ENCODE results near the gene ZNF672. TPM values are rescaled to one million over a fixed set of nuclear protein-coding genes. Genes with fewer than 3 reads are reported as not detected.
"Not testable (repeated sequence)": the region's sequence is repeated elsewhere in the genome, so short reads cannot be mapped to it uniquely, and the experiment has no call there.

The ZNF672 gene
- total and polyA plus RNA-seq, 2 experiments from 2014 or later: 10.3 to 39.7 TPM

GRCh38 chr1:248873993-248874533, 36.0 kb downstream of the ZNF672 start (continued):
- TF ChIP-seq, protein P1, sequence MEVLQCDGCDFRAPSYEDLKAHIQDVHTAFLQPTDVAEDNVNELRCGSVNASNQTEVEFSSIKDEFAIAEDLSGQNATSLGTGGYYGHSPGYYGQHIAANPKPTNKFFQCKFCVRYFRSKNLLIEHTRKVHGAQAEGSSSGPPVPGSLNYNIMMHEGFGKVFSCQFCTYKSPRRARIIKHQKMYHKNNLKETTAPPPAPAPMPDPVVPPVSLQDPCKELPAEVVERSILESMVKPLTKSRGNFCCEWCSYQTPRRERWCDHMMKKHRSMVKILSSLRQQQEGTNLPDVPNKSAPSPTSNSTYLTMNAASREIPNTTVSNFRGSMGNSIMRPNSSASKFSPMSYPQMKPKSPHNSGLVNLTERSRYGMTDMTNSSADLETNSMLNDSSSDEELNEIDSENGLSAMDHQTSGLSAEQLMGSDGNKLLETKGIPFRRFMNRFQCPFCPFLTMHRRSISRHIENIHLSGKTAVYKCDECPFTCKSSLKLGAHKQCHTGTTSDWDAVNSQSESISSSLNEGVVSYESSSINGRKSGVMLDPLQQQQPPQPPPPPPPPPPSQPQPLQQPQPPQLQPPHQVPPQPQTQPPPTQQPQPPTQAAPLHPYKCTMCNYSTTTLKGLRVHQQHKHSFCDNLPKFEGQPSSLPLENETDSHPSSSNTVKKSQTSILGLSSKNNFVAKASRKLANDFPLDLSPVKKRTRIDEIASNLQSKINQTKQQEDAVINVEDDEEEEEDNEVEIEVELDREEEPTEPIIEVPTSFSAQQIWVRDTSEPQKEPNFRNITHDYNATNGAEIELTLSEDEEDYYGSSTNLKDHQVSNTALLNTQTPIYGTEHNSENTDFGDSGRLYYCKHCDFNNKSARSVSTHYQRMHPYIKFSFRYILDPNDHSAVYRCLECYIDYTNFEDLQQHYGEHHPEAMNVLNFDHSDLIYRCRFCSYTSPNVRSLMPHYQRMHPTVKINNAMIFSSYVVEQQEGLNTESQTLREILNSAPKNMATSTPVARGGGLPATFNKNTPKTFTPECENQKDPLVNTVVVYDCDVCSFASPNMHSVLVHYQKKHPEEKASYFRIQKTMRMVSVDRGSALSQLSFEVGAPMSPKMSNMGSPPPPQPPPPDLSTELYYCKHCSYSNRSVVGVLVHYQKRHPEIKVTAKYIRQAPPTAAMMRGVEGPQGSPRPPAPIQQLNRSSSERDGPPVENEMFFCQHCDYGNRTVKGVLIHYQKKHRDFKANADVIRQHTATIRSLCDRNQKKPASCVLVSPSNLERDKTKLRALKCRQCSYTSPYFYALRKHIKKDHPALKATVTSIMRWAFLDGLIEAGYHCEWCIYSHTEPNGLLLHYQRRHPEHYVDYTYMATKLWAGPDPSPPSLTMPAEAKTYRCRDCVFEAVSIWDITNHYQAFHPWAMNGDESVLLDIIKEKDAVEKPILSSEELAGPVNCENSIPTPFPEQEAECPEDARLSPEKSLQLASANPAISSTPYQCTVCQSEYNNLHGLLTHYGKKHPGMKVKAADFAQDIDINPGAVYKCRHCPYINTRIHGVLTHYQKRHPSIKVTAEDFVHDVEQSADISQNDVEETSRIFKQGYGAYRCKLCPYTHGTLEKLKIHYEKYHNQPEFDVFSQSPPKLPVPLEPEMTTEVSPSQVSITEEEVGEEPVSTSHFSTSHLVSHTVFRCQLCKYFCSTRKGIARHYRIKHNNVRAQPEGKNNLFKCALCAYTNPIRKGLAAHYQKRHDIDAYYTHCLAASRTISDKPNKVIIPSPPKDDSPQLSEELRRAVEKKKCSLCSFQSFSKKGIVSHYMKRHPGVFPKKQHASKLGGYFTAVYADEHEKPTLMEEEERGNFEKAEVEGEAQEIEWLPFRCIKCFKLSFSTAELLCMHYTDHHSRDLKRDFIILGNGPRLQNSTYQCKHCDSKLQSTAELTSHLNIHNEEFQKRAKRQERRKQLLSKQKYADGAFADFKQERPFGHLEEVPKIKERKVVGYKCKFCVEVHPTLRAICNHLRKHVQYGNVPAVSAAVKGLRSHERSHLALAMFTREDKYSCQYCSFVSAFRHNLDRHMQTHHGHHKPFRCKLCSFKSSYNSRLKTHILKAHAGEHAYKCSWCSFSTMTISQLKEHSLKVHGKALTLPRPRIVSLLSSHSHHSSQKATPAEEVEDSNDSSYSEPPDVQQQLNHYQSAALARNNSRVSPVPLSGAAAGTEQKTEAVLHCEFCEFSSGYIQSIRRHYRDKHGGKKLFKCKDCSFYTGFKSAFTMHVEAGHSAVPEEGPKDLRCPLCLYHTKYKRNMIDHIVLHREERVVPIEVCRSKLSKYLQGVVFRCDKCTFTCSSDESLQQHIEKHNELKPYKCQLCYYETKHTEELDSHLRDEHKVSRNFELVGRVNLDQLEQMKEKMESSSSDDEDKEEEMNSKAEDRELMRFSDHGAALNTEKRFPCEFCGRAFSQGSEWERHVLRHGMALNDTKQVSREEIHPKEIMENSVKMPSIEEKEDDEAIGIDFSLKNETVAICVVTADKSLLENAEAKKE (CRISPR knock-in tag; IDR thresholded peaks at IDR 0.05): no peak

DNA sequence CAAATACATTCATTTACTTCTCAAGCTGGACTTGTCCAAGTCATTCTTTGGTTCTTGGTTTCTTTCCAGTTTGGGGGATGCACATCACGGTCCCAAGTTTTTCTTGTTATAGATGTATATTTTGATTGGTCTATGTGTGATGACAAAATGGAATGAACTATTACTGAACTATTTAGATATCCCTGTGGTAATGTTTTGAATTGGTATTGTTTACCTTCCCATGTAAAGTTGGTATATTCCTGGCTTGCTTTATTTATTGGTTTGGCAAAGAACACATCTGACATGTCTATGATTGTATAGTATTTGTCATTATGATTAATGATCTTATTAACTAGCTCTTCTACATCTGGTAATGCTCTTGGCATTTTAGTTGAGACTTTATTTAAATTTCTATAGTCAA, 43.2 kb downstream of the ZNF672 start:
- Mint-ChIP-seq H3K27ac (no peak overlapping the region), H3K9me3 (no peaks in the 10 kb centered on the region), H3K27me3 (ENCODE audit: insufficient read depth, low read depth, poor library complexity) (peaks cover 3% of the 10 kb centered on the region), H3K4me3 (no peak overlapping the region), H3K4me1 (peaks cover 15% of the 10 kb centered on the region), H3K36me3 (ENCODE audit: low read depth) (no peaks in the 10 kb centered on the region)
- no peak overlapping the region for H3K4me3 ChIP-seq
- no peaks in the 10 kb centered on the region for H3K79me2 ChIP-seq (replicated peaks; ENCODE audit: insufficient read depth)
- ATAC-seq (no peak), DNase-seq (ENCODE audit: low spot score) (no peak)
- H2AFZ ChIP-seq: no peak overlapping the region
- no peaks in the 10 kb centered on the region for H3F3A ChIP-seq (replicated peaks; ENCODE audit: low read depth)
- no peaks in the 10 kb centered on the region for H3K27me3 ChIP-seq (ENCODE audit: insufficient read depth)
- TF ChIP-seq NANOG (IDR thresholded peaks at IDR 0.05; ENCODE audit: borderline replicate concordance) (no peak), JUNB (IDR thresholded peaks at IDR 0.05; ENCODE audit: unreplicated experiment) (no peak), EZH2 (IDR thresholded peaks at IDR 0.05; ENCODE audit: low read depth, unreplicated experiment) (no peak), STAT1 (IDR thresholded peaks at IDR 0.05; ENCODE audit: unreplicated experiment) (no peak)
- TF ChIP-seq, protein P2, sequence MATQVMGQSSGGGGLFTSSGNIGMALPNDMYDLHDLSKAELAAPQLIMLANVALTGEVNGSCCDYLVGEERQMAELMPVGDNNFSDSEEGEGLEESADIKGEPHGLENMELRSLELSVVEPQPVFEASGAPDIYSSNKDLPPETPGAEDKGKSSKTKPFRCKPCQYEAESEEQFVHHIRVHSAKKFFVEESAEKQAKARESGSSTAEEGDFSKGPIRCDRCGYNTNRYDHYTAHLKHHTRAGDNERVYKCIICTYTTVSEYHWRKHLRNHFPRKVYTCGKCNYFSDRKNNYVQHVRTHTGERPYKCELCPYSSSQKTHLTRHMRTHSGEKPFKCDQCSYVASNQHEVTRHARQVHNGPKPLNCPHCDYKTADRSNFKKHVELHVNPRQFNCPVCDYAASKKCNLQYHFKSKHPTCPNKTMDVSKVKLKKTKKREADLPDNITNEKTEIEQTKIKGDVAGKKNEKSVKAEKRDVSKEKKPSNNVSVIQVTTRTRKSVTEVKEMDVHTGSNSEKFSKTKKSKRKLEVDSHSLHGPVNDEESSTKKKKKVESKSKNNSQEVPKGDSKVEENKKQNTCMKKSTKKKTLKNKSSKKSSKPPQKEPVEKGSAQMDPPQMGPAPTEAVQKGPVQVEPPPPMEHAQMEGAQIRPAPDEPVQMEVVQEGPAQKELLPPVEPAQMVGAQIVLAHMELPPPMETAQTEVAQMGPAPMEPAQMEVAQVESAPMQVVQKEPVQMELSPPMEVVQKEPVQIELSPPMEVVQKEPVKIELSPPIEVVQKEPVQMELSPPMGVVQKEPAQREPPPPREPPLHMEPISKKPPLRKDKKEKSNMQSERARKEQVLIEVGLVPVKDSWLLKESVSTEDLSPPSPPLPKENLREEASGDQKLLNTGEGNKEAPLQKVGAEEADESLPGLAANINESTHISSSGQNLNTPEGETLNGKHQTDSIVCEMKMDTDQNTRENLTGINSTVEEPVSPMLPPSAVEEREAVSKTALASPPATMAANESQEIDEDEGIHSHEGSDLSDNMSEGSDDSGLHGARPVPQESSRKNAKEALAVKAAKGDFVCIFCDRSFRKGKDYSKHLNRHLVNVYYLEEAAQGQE (IDR thresholded peaks at IDR 0.05; ENCODE audit: unreplicated experiment): no peak
- H3K27ac ChIP-seq (ENCODE audit: low read depth): no peak overlapping the region
- peaks cover 11% of the 10 kb centered on the region for H3K4me1 ChIP-seq (ENCODE audit: insufficient read depth)
- H4K20me1 ChIP-seq (replicated peaks; ENCODE audit: insufficient read depth): no peaks in the 10 kb centered on the region
- no peak overlapping the region for H3K4me2 ChIP-seq
- no peaks in the 10 kb centered on the region for H3K9me2 ChIP-seq (ENCODE audit: insufficient read depth)
- no peaks in the 10 kb centered on the region for H3K36me3 ChIP-seq (ENCODE audit: insufficient read depth)

DNA sequence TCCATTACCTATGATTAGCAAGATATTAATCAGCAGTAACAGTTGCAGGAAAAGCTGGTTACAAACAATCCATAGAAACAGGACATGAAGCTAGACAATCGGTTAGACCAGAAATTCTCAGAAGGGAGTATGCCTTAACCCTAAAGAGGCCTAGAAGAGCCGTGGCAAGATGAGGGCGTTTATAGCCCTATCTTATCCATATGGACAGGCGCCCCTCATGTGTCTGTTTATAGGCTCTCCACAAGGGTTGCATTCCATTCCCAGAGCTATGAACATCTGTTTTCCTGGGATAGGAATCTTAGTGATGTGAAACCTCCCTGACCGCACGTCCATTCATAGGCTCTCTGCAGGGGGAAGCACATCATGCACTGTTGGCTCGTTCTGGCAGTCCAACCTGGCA, 44.4 kb downstream of the ZNF672 start:
- DNase-seq (ENCODE audit: low spot score); H3K4me3 ChIP-seq; H3K4me2 ChIP-seq; H2AFZ ChIP-seq; H3K79me2 ChIP-seq (replicated peaks; ENCODE audit: insufficient read depth); H3F3A ChIP-seq (replicated peaks; ENCODE audit: low read depth); H3K36me3 ChIP-seq (ENCODE audit: insufficient read depth); H3K27me3 Mint-ChIP-seq (ENCODE audit: insufficient read depth, low read depth, poor library complexity); H3K9me3 Mint-ChIP-seq; H4K20me1 ChIP-seq (replicated peaks; ENCODE audit: insufficient read depth); H3K36me3 Mint-ChIP-seq (ENCODE audit: low read depth); H3K27me3 ChIP-seq (ENCODE audit: insufficient read depth); H3K9me2 ChIP-seq (ENCODE audit: insufficient read depth); H3K4me3 Mint-ChIP-seq; H3K27ac Mint-ChIP-seq; ATAC-seq; H3K27ac ChIP-seq (ENCODE audit: low read depth): not testable (repeated sequence)
- peaks cover 20% of the 10 kb centered on the region for H3K4me1 ChIP-seq (ENCODE audit: insufficient read depth)
- H3K4me1 Mint-ChIP-seq: peaks cover 24% of the 10 kb centered on the region
